ENCODE results near the gene CDX2. TPM values are rescaled to one million over a fixed set of nuclear protein-coding genes. Genes with fewer than 3 reads are reported as not detected.

The CDX2 gene
- total RNA-seq, 1 experiment from 2014 or later: 12.5 TPM

DNA sequence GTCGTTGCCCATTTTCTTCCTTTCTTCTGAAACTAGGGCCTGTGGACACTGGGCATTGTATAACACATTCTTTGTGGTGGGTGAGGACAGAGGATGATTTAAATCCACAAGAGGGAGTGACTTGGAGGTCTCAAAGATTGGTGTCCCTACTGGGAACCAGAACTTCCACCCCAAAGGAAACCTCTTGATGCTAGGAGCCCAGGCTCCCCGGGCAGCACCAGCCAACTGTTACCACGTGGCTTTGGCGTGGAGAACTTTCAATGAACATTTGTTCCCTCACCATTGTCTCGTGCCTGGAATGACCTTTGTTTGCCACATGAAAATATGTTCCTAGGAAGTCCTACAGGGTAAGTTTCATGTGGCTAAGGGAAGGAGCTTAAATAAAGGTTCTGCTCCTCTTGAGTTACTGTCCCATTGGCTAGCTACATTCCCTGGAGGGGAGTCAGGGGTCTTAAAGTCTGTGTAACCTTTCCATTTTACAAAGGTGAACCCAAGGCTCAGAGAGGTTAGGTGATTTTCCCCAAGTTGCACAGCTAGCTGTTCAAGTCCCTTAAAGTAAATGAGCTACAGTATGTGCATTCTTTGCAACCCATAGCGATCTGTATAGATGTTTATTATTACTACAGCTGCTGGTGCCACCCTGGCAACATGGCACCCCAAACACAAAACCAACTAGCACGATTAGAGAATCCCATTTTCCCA, 5.0 kb upstream of the CDX2 start:
- H2AFZ ChIP-seq (ENCODE audit: low read depth, low read length, poor library complexity, severe bottlenecking): no peak overlapping the region
- DNase-seq (ENCODE audit: low read depth, low spot score): no peak
- no peaks in the 10 kb centered on the region for H3K36me3 ChIP-seq (ENCODE audit: control insufficient read depth in 1 of 2, insufficient read depth in 2 of 2, low read length in 2 of 2)
- ChIA-PET CTCF (interaction anchor here (1.4 to 4.2 kb wide), 3 partner anchors 10 to 612 kb away, joined by 5 to 14 read pairs (median 7); no protein-coding TSS in a partner anchor), RAD21 (ENCODE audit: low non-redundant PET in 1 of 2, low total read pairs in 2 of 2, uncharacterized antibody in 2 of 2, unreplicated experiment in 2 of 2) (no interaction called here), POLR2A (no interaction called here)
- no peak for ATAC-seq
- no peak for TF ChIP-seq YY1 (IDR thresholded peaks at IDR 0.05; ENCODE audit: extremely low read depth, insufficient replicate concordance, low read depth, low read length)
- TF ChIP-seq SIN3A (IDR thresholded peaks at IDR 0.05; ENCODE audit: low read depth): no peak
- no peak for TF ChIP-seq EGR1 (IDR thresholded peaks at IDR 0.05; ENCODE audit: low read depth)
- no peak for TF ChIP-seq ELF1 (IDR thresholded peaks at IDR 0.05; ENCODE audit: borderline replicate concordance, low read depth)
- TF ChIP-seq SRF (IDR thresholded peaks at IDR 0.05; ENCODE audit: low read depth): no peak
- TF ChIP-seq, protein P1, sequence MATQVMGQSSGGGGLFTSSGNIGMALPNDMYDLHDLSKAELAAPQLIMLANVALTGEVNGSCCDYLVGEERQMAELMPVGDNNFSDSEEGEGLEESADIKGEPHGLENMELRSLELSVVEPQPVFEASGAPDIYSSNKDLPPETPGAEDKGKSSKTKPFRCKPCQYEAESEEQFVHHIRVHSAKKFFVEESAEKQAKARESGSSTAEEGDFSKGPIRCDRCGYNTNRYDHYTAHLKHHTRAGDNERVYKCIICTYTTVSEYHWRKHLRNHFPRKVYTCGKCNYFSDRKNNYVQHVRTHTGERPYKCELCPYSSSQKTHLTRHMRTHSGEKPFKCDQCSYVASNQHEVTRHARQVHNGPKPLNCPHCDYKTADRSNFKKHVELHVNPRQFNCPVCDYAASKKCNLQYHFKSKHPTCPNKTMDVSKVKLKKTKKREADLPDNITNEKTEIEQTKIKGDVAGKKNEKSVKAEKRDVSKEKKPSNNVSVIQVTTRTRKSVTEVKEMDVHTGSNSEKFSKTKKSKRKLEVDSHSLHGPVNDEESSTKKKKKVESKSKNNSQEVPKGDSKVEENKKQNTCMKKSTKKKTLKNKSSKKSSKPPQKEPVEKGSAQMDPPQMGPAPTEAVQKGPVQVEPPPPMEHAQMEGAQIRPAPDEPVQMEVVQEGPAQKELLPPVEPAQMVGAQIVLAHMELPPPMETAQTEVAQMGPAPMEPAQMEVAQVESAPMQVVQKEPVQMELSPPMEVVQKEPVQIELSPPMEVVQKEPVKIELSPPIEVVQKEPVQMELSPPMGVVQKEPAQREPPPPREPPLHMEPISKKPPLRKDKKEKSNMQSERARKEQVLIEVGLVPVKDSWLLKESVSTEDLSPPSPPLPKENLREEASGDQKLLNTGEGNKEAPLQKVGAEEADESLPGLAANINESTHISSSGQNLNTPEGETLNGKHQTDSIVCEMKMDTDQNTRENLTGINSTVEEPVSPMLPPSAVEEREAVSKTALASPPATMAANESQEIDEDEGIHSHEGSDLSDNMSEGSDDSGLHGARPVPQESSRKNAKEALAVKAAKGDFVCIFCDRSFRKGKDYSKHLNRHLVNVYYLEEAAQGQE (IDR thresholded peaks at IDR 0.05; ENCODE audit: low read depth): no peak
- TF ChIP-seq CBX3 (IDR thresholded peaks at IDR 0.05; ENCODE audit: low read depth): no peak
- TF ChIP-seq POLR2A (IDR thresholded peaks at IDR 0.05; ENCODE audit: borderline replicate concordance, extremely low read depth, insufficient read depth, insufficient read length): no peak
- no peak for TF ChIP-seq ZNF274 (IDR thresholded peaks at IDR 0.05; ENCODE audit: low read depth, low read length)
- TF ChIP-seq EZH2 (IDR thresholded peaks at IDR 0.05): no peak
- TF ChIP-seq, protein P2, sequence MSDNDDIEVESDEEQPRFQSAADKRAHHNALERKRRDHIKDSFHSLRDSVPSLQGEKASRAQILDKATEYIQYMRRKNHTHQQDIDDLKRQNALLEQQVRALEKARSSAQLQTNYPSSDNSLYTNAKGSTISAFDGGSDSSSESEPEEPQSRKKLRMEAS (IDR thresholded peaks at IDR 0.05): no peak
- TF ChIP-seq CEBPB (IDR thresholded peaks at IDR 0.05; ENCODE audit: low read depth): no peak
- TF ChIP-seq FOSL1 (IDR thresholded peaks at IDR 0.05; ENCODE audit: low read depth): no peak
- TF ChIP-seq, protein P3, sequence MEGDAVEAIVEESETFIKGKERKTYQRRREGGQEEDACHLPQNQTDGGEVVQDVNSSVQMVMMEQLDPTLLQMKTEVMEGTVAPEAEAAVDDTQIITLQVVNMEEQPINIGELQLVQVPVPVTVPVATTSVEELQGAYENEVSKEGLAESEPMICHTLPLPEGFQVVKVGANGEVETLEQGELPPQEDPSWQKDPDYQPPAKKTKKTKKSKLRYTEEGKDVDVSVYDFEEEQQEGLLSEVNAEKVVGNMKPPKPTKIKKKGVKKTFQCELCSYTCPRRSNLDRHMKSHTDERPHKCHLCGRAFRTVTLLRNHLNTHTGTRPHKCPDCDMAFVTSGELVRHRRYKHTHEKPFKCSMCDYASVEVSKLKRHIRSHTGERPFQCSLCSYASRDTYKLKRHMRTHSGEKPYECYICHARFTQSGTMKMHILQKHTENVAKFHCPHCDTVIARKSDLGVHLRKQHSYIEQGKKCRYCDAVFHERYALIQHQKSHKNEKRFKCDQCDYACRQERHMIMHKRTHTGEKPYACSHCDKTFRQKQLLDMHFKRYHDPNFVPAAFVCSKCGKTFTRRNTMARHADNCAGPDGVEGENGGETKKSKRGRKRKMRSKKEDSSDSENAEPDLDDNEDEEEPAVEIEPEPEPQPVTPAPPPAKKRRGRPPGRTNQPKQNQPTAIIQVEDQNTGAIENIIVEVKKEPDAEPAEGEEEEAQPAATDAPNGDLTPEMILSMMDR (IDR thresholded peaks at IDR 0.05 in 2 of 3, conservative IDR thresholded peaks at IDR 0.05 in 1 of 3; ENCODE audit: borderline replicate concordance in 1 of 3, insufficient read depth in 1 of 3, low read depth in 2 of 3, low read length in 2 of 3): no peak
- TF ChIP-seq JUND (IDR thresholded peaks at IDR 0.05): no peak
- no peak for TF ChIP-seq EZH2phosphoT487 (IDR thresholded peaks at IDR 0.05; ENCODE audit: borderline replicate concordance)
- no peak for TF ChIP-seq RAD21 (IDR thresholded peaks at IDR 0.05; ENCODE audit: low read depth)
- no peak for TF ChIP-seq TCF7L2 (IDR thresholded peaks at IDR 0.05; ENCODE audit: borderline replicate concordance, extremely low read depth, insufficient read depth, insufficient read length)
- no peak for TF ChIP-seq SP1 (IDR thresholded peaks at IDR 0.05; ENCODE audit: low read depth)
- no peak for TF ChIP-seq ZFX (IDR thresholded peaks at IDR 0.05)
- H3K79me2 ChIP-seq (ENCODE audit: insufficient read depth, low read length): no peaks in the 10 kb centered on the region
- H3K9ac ChIP-seq (ENCODE audit: low read length): no peak overlapping the region
- H3K9me3 ChIP-seq (ENCODE audit: control insufficient read depth in 1 of 2, insufficient read depth in 1 of 2, low read depth in 1 of 2, low read length in 2 of 2): no peaks in the 10 kb centered on the region
- H3K4me1 ChIP-seq (ENCODE audit: control insufficient read depth in 1 of 2, insufficient read depth in 2 of 2, low read length in 2 of 2): peaks cover 0 to 7% of the 10 kb centered on the region in 2 experiments; a peak in 2 of 4 replicates
- no peak overlapping the region for H3K4me2 ChIP-seq (ENCODE audit: low read length)
- no peaks in the 10 kb centered on the region for H3K9me2 ChIP-seq (ENCODE audit: insufficient read depth)
- no peak overlapping the region for H3K27ac ChIP-seq (ENCODE audit: low read depth, low read length)
- no peaks in the 10 kb centered on the region for H3K27me3 ChIP-seq (ENCODE audit: insufficient read depth, low read length)
- no TSS peak for BruUV-seq (replicated peaks)
- no peaks in the 10 kb centered on the region for H4K20me1 ChIP-seq (ENCODE audit: insufficient read depth)
- no peak overlapping the region for H3K4me3 ChIP-seq (replicated peaks in 1 of 2; ENCODE audit: low read depth in 1 of 2, low read length in 2 of 2)
- intact Hi-C loops (cut with micrococcal nuclease): no loop called here

All from HCT116 (cell line).